ENCODE data around the gene KIFAP3.
"Not testable (repeated sequence)": the region's sequence is repeated elsewhere in the genome, so short reads cannot be mapped to it uniquely, and the experiment has no call there.

The KIFAP3 gene

DNA sequence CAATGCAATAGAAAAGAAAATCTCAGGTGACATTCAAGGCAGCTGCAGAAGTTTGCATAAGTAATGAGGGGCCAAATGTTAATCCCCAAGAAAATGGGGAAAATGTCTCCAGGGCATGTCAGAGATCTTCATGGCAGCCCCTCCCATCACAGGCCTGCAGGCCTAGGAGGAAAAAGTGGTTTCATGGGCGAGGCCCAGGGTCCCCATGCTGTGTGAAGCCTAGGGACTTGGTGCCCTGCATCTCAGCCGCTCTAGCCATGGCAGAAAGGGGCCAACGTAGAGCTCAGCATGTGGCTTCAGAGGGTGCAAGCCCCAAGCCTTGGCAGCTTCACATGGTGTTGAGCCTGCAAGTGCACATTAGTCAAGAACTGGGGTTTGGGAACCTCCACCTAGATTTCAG, 202.5 kb downstream of the KIFAP3 start:
- not testable (repeated sequence) for DNase-seq (ENCODE audit: low spot score); H3K27me3 Mint-ChIP-seq (ENCODE audit: low read depth); H3K27ac Mint-ChIP-seq; H3K4me3 Mint-ChIP-seq
- Mint-ChIP-seq H3K4me1 (ENCODE audit: low read depth) (peaks cover 12% of the 10 kb centered on the region), H3K36me3 (ENCODE audit: low read depth) (peaks cover 75% of the 10 kb centered on the region), H3K9me3 (peaks cover 12% of the 10 kb centered on the region)
